Measurements from ENCODE around the gene KIF4B.

The KIF4B gene

DNA sequence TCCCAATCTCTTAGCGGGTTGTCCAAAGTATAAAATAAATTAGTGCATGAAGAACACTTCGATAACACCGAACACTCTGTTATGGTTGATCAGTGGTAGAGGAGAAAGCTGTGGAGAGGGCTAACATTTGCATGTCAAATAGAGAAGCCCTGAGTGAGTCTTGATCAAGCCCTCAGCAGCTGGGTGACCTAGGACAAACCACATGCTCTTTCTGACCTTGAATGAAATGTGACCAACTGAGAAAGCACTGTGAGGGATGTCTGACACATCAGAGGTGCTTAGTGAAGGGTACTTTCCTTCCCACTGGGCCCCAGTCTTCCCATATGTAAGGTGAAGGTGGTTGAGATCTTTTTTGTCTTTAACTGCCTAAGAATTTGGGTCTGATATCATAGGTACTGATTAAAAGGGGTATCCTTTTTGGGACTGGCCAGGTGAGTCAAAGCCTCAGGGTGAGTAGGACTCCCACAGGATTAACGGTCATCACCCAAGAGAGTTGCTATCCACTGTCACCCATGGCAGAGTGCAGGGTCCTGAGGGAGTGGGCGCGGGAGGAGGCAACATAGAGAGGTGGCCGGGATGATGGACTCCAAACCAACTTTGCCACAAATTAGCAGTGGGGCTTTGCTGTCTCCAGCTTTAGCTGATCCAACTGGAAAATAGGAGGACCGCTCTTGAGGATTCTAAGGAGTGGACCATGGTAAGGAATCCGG, 53.5 kb downstream of the KIF4B start:
- DNase-seq = no peak

Measured in hematopoietic multipotent progenitor cell treated with erythropoietin and hydrocortisone succinate and interleukin-3 and kit ligand, for 4 days (in vitro differentiated cells).